Spinal cord (tissue), 10 donors: ENCODE measurements around the gene PRICKLE2. TPM values are rescaled to one million over a fixed set of nuclear protein-coding genes. Genes with fewer than 3 reads are reported as not detected.

Source experiments
- DNase-seq, 6 donors: peaks; one replicate each; pipeline versions ENCODE4 v3.0.0 to v3.0.0-alpha.2; 2013 to 2015; ENCODE audit warnings: low spot score in 6 of 6, low read depth in 4 of 6
- H3K27ac ChIP-seq: one replicate; pipeline ENCODE4 v1.5.1; 2013; ENCODE audit warnings: low read depth, low read length, control low read depth
- H3K27me3 ChIP-seq: one replicate; pipeline ENCODE4 v1.6.1; 2013; ENCODE audit warnings: low read length; ENCODE audit not compliant: control insufficient read depth, insufficient read depth
- H3K36me3 ChIP-seq: one replicate; pipeline ENCODE4 v1.6.1; 2013; ENCODE audit warnings: low read length; ENCODE audit not compliant: control insufficient read depth, insufficient read depth
- H3K4me1 ChIP-seq: one replicate; pipeline ENCODE4 v1.6.1; 2013; ENCODE audit warnings: low read length; ENCODE audit not compliant: control insufficient read depth, insufficient read depth
- H3K4me3 ChIP-seq: one replicate; pipeline ENCODE4 v1.5.1; 2013; ENCODE audit warnings: low read depth, low read length, control low read depth
- H3K9me3 ChIP-seq: one replicate; pipeline ENCODE4 v1.6.1; 2013; ENCODE audit warnings: low read length; ENCODE audit not compliant: control insufficient read depth, insufficient read depth
- WGBS: methylation state at CpG from one replicate; pipeline ENCODE4 v1.1.5; 2013; ENCODE audit warnings: missing lambda C conversion rate; ENCODE audit not compliant: insufficient coverage; 5-methylcytosine and 5-hydroxymethylcytosine counted together
- polyA plus RNA-seq, 2 donors: library from polyadenylated mRNA; unstranded; fragments of 120-200 nt; gene quantifications; one replicate each; pipeline ENCODE4 v1.2.1, GENCODE V29; 2013; ENCODE audit not compliant: insufficient read length in 2 of 2
- total RNA-seq, 2 donors: library from RNA; depleted of rRNA in 1 of 2; stranded (reverse); fragments of 120-200 nt in 1 of 2; fragments of >200 nt in 1 of 2; gene quantifications; one replicate each; pipeline versions ENCODE4 v1.2.3 to v1.2.4, GENCODE V29; 2013 to 2014
- donor health status: healthy.

PRICKLE2 gene
- total and polyA plus RNA-seq, 4 donors = 24.2 to 51.3 (median 27.3) TPM

GRCh38 chr3:64215103-64215502, 10.2 kb downstream of the PRICKLE2 start:
- Histone ChIP-seq H3K27me3 (no peaks in the 10 kb centered on the region), H3K4me1 (peaks cover 24% of the 10 kb centered on the region), H3K4me3 (no peak overlapping the region), H3K9me3 (no peaks in the 10 kb centered on the region), H3K27ac (no peak overlapping the region), H3K36me3 (no peaks in the 10 kb centered on the region)
- 100% methylated on average over 1 of the region's 2 CpGs for WGBS
- DNase-seq = no peak

- Histone ChIP-seq H3K27ac (peak overlapping the region; percentile 60), H3K4me3 (peak overlapping the region; percentile 12)
- no peak for DNase-seq
Measured at GRCh38 chr3:64214381-64215018, 10.8 kb downstream of the PRICKLE2 start.

GRCh38 chr3:64213962-64214379, 11.3 kb downstream of the PRICKLE2 start:
- no peaks in the 10 kb centered on the region for H3K36me3 ChIP-seq
- 59% methylated on average over 8 of the region's 8 CpGs for WGBS
- DNase-seq = peak in 2 of 6 donors; percentile 41 to 82
- no peaks in the 10 kb centered on the region for H3K9me3 ChIP-seq
- peaks cover 28% of the 10 kb centered on the region for H3K4me1 ChIP-seq
- peak overlapping the region; percentile 12 for H3K4me3 ChIP-seq
- H3K27ac ChIP-seq = peak overlapping the region; percentile 60
- H3K27me3 ChIP-seq = no peaks in the 10 kb centered on the region

More at GRCh38 chr3:64214381-64215018, 10.8 kb downstream of the PRICKLE2 start:
- Histone ChIP-seq H3K27me3 (no peaks in the 10 kb centered on the region), H3K4me1 (peaks cover 28% of the 10 kb centered on the region), H3K9me3 (no peaks in the 10 kb centered on the region), H3K36me3 (no peaks in the 10 kb centered on the region)
- WGBS = 90% methylated on average over 9 of the region's 11 CpGs

GRCh38 chr3:64213224-64213878, 11.9 kb downstream of the PRICKLE2 start:
- Histone ChIP-seq H3K4me1 (peaks cover 28% of the 10 kb centered on the region), H3K9me3 (no peaks in the 10 kb centered on the region), H3K4me3 (no peak overlapping the region), H3K27ac (peak overlapping the region; percentile 60), H3K36me3 (no peaks in the 10 kb centered on the region), H3K27me3 (no peaks in the 10 kb centered on the region)
- WGBS = 83% methylated on average over 3 of the region's 9 CpGs
- DNase-seq = no peak

- Histone ChIP-seq H3K27me3 (no peaks in the 10 kb centered on the region), H3K36me3 (no peaks in the 10 kb centered on the region), H3K4me1 (peaks cover 20% of the 10 kb centered on the region), H3K4me3 (no peak overlapping the region), H3K9me3 (no peaks in the 10 kb centered on the region), H3K27ac (peak overlapping the region; percentile 48)
- DNase-seq = peak in 2 of 6 donors; percentile 60 to 80
- 87% methylated on average over 4 of the region's 12 CpGs for whole genome bisulfite sequencing
Measured at GRCh38 chr3:64209866-64210621, 15.2 kb downstream of the PRICKLE2 start.

- Histone ChIP-seq H3K4me1 (peaks cover 8% of the 10 kb centered on the region), H3K27ac (peak overlapping the region; percentile 37), H3K36me3 (no peaks in the 10 kb centered on the region), H3K27me3 (no peaks in the 10 kb centered on the region), H3K4me3 (no peak overlapping the region), H3K9me3 (no peaks in the 10 kb centered on the region)
- no peak for DNase-seq
- WGBS = 60% methylated on average over 8 of the region's 14 CpGs
Measured at GRCh38 chr3:64207289-64208080, 17.8 kb downstream of the PRICKLE2 start.

GRCh38 chr3:64203969-64204908, 21.0 kb downstream of the PRICKLE2 start:
- no peak for DNase-seq
- WGBS = 67% methylated on average over 1 of the region's 7 CpGs
- Histone ChIP-seq H3K4me1 (no peaks in the 10 kb centered on the region), H3K27ac (no peak overlapping the region), H3K4me3 (no peak overlapping the region), H3K27me3 (no peaks in the 10 kb centered on the region), H3K36me3 (no peaks in the 10 kb centered on the region), H3K9me3 (no peaks in the 10 kb centered on the region)

GRCh38 chr3:64203216-64203615, 22.1 kb downstream of the PRICKLE2 start:
- WGBS = 86% methylated on average over 1 of the region's 2 CpGs
- H3K36me3 ChIP-seq = no peaks in the 10 kb centered on the region
- no peaks in the 10 kb centered on the region for H3K4me1 ChIP-seq
- no peak overlapping the region for H3K27ac ChIP-seq
- no peak overlapping the region for H3K4me3 ChIP-seq
- no peak for DNase-seq
- no peaks in the 10 kb centered on the region for H3K9me3 ChIP-seq
- H3K27me3 ChIP-seq = no peaks in the 10 kb centered on the region
